Chondrocyte (in vitro differentiated cells): ENCODE results near the gene RGL4. TPM values are rescaled to one million over a fixed set of nuclear protein-coding genes. Genes with fewer than 3 reads are reported as not detected.

ENCODE experiments used
- DNase-seq: peaks from one replicate; pipeline ENCODE4 v3.0.0; 2021; ENCODE audit warnings: mixed read lengths, low spot score
- H3K27ac Mint-ChIP-seq: one replicate; pipeline ENCODE4 v1.8.0; 2021; ENCODE audit warnings: mild to moderate bottlenecking, moderate library complexity, mixed read lengths; ENCODE audit not compliant: unreplicated experiment
- H3K27me3 Mint-ChIP-seq: 2 replicates; pipeline ENCODE4 v1.8.0; 2021; ENCODE audit warnings: low read depth, mixed read lengths
- H3K36me3 Mint-ChIP-seq: 2 replicates; pipeline ENCODE4 v1.8.0; 2021; ENCODE audit warnings: low read depth, mixed read lengths
- H3K4me1 Mint-ChIP-seq: 2 replicates; pipeline ENCODE4 v1.8.0; 2021; ENCODE audit warnings: low read depth, mild to moderate bottlenecking, mixed read lengths
- H3K4me3 Mint-ChIP-seq: one replicate; pipeline ENCODE4 v1.8.0; 2021; ENCODE audit warnings: mild to moderate bottlenecking, moderate library complexity, mixed read lengths; ENCODE audit not compliant: unreplicated experiment
- H3K9me3 Mint-ChIP-seq: 2 replicates; pipeline ENCODE4 v1.8.0; 2021; ENCODE audit warnings: low read depth, mixed read lengths
- CTCF ChIP-seq: fragments of 200-600 bp; sonication (generic); IDR thresholded peaks from 2 replicates; pipeline ENCODE4 v1.5.0; 2021; ENCODE audit warnings: antibody characterized with exemption, mild to moderate bottlenecking, moderate library complexity
- total RNA-seq: library from RNA; stranded (reverse); gene quantifications from 3 replicates; pipeline ENCODE4 v1.2.1, GENCODE V29; 2021

The RGL4 gene
- total RNA-seq, 1 donor from 2014 or later, result not detected

DNA sequence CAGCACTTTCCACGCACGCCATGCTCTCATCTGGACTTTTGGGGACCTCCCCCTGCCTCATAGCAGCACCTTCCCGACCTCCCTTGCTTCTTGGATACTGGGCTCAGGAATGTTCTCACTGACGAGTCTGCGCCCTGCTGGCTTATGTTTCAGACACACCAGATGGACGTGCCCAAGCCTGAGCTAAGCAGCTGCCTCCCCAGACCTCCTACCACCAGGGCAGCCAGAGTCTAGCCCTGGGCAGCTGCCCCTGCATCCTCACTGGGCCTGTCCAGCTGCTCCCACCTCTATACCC lies 13.2 kb upstream of the RGL4 start:
- TF ChIP-seq CTCF, result no peak

DNA sequence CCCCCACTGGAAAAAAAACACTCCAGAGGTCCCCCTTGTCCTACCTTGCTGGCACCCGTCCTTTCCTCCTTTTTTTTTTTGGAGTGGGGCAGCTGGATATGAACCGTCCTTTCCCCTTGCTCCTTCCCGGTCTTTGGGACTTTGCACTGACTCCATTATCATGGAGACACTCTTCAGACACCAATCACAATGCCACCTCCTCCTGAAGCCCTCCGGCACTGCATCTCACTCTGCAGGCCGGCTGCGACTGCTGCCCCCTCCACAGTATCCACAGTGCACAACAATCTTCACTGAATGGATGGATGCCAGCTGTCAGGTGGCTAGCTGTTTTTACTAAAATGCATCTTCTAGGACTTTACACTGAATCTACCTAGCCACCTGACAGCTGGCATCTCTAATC lies 12.7 kb upstream of the RGL4 start:
- Mint-ChIP-seq H3K4me1 (no peaks in the 10 kb centered on the region), H3K27ac (no peak overlapping the region), H3K27me3 (no peaks in the 10 kb centered on the region), H3K36me3 (peaks cover 6% of the 10 kb centered on the region), H3K9me3 (no peaks in the 10 kb centered on the region), H3K4me3 (no peak overlapping the region)
- no peak for DNase-seq
- TF ChIP-seq CTCF, result no peak

More for the DNA sequence above, 13.2 kb upstream of the RGL4 start:
- peak; percentile 66 for DNase-seq
- no peaks in the 10 kb centered on the region for H3K9me3 Mint-ChIP-seq
- H3K36me3 Mint-ChIP-seq, result peaks cover 4% of the 10 kb centered on the region
- no peak overlapping the region for H3K27ac Mint-ChIP-seq
- no peak overlapping the region for H3K4me3 Mint-ChIP-seq
- H3K4me1 Mint-ChIP-seq, result no peaks in the 10 kb centered on the region
- H3K27me3 Mint-ChIP-seq, result no peaks in the 10 kb centered on the region

- Mint-ChIP-seq H3K9me3 (no peaks in the 10 kb centered on the region), H3K4me3 (no peak overlapping the region), H3K4me1 (peaks cover 5% of the 10 kb centered on the region), H3K27me3 (no peaks in the 10 kb centered on the region), H3K36me3 (peaks cover 9% of the 10 kb centered on the region), H3K27ac (no peak overlapping the region)
- DNase-seq, result peak; percentile 69
- no peak for TF ChIP-seq CTCF
These were observed 9.6 kb upstream of the RGL4 start for GRCh38 chr22:23681026-23681809.

GRCh38 chr22:23682077-23682476 lies 8.7 kb upstream of the RGL4 start:
- Mint-ChIP-seq H3K4me3 (no peak overlapping the region), H3K4me1 (peaks cover 5% of the 10 kb centered on the region), H3K36me3 (peaks cover 9% of the 10 kb centered on the region), H3K9me3 (no peaks in the 10 kb centered on the region), H3K27me3 (no peaks in the 10 kb centered on the region), H3K27ac (no peak overlapping the region)
- DNase-seq, result no peak
- no peak for TF ChIP-seq CTCF

DNA sequence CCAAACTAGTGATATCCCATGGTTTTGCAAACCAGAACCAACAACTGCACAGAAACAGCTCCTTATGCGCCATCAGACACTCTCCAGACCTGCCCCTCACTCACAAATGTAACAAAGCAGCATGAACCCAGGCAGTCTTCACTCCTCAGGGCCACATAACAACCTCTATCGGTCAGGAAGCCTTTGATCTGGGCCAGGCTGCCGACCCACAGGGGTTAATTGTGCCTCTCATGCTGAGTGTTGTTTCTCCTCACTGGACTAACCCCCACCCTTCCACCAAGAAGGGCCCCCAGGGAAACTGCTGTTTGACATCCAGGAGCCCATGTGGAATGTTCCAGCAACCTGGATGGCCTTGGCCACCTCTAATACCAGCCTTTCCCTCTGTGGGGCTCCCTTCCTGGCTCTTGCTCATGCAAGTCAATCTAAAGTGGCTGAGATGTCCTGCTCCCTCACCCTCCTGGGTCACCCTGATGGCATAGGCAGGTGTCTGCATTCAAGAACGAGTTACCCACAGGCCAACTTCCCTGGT lies 7.9 kb upstream of the RGL4 start:
- Mint-ChIP-seq H3K36me3 (peaks cover 9% of the 10 kb centered on the region), H3K9me3 (no peaks in the 10 kb centered on the region), H3K4me1 (peaks cover 5% of the 10 kb centered on the region), H3K4me3 (no peak overlapping the region), H3K27ac (no peak overlapping the region), H3K27me3 (no peaks in the 10 kb centered on the region)
- DNase-seq, result peak; percentile 33
- no peak for TF ChIP-seq CTCF
